GM21786 (cell line): ENCODE results near the gene CARNS1.
"Not testable (repeated sequence)": the region's sequence is repeated elsewhere in the genome, so short reads cannot be mapped to it uniquely, and the experiment has no call there.

Experiments
- ATAC-seq: cut with Tn5 transposase; IDR thresholded peaks from one replicate; pipeline ENCODE4 v1.9.1; 2021; ENCODE audit not compliant: unreplicated experiment

CARNS1 gene

GRCh38 chr11:67395555-67396258 lies 19.8 kb upstream of the CARNS1 start:
- ATAC-seq, result no peak

GRCh38 chr11:67396259-67396581 lies 19.3 kb upstream of the CARNS1 start:
- no peak for ATAC-seq

DNA sequence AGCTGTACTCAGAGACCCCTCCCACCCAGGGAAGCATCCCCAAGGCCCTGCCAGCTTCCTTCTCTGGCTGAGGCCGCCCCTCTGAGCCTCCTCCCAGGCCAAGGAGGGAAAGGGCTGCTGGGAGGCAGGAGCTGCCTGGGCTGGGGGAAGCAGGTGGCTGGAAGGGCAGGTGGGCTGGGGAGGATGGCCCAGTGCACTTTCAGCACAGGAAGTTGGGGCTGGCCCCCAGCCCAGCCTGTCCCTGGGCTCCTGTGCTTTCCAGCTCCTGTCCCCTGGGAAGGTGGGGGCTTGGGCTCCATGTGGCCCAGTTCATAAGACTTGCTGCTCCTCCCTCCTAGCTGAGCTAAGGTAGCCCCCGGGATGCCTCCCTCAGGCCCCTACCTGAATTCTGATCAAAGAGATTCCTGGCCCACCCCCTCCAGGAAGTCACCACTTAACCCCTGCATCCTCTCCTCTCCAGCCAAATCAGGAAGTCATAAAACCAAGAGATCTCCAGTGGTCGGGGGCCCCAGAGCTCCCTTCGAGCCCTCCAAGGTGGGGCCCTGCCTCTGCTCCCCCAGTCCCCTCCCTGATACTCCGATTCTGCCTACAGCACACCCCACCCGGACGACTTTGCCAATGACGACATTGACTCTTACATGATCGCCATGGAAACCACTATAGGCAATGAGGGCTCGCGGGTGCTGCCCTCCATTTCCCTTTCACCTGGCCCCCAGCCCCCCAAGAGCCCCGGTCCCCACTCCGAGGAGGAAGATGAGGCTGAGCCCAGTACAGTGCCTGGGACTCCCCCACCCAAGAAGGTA lies 18.7 kb upstream of the CARNS1 start:
- ATAC-seq, result no peak

DNA sequence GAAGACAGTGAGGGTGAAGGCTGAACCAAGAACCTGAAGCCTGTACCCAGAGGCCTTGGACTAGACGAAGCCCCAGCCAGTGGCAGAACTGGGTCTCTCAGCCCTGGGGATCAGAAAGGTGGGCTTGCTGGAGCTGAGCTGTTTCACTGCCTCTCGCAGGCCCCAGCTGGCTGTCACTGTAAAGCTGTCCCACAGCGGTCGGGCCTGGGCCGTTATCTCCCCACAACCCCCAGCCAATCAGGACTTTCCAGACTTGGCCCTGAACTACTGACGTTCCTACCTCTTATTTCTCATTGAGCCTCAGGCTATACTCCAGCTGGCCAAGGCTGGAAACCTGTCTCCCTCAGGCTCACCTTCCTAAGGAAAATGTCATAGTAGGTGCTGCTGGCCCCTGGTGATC lies 17.9 kb upstream of the CARNS1 start:
- no peak for ATAC-seq

DNA sequence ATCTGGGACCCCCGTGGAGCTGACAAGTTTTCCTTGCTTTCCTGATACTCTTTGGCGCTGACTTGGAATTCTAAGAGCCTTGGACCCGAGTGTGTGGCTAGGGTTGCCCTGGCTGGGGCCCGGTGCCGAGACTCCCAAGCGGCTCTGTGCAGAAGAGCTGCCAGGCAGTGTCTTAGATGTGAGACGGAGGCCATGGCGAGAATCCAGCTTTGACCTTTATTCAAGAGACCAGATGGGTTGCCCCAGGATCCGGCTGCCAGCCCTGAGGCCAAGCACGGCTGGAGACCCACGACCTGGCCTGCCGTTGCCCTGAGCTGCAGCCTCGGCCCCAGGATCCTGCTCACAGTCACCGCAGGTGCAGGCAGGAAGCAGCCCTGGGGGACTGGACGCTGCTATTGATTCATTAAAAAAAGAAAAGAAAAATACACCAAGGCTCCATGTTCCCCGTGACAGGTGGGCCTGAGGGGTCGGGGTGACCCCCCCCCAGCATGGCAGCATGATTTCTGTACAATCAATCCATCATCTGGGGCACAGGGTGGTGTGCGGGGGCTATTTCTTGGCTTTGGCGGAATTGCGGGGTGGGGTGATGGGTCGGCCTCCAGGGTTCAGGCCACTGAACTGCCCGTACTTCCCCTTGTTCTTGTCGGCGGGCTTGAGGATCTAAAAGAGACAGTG lies 17.4 kb upstream of the CARNS1 start:
- no peak for ATAC-seq

DNA sequence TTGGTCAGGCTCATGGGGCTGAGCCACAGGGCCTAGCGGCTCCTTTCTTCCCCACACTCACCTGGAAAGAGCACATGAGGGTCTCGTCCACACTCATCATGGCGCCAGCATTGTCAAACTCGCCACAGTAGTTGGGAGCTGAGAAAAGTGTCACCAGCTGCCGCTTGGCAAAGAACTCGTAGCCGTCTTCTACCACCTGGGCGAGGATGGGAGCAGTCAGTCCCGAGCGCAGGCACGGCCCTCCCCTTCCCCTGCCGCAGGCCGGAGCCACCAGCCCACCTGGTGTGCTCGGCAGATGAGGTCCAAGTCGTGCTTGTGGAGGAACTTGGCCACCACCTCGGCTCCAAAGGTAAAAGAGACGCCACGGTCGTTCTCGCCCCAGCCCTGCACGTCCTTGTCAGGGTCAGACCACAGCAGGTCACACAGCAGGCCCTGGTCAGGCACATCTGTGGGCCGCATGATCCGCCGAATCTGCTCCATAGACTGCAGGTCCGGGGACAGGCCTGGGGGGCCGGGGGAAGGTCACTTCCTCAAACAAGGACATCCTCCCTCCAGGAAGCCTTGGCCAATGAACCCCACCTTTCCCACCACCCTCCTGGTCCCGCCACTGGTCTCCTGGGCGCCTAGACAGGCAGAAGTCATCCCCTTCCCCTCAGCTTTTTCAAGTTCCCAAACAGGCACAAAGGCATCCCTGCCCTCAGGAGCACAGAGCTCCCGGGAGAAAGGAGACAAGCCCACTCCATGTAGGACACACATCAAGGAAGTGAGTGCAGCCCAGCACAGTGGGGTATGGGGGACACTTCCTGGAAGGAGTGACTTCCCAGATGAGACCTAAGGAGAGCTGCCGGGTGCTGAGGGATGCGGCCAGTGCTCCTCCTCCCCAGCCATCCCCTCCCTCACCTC lies 16.6 kb upstream of the CARNS1 start:
- no peak for ATAC-seq

DNA sequence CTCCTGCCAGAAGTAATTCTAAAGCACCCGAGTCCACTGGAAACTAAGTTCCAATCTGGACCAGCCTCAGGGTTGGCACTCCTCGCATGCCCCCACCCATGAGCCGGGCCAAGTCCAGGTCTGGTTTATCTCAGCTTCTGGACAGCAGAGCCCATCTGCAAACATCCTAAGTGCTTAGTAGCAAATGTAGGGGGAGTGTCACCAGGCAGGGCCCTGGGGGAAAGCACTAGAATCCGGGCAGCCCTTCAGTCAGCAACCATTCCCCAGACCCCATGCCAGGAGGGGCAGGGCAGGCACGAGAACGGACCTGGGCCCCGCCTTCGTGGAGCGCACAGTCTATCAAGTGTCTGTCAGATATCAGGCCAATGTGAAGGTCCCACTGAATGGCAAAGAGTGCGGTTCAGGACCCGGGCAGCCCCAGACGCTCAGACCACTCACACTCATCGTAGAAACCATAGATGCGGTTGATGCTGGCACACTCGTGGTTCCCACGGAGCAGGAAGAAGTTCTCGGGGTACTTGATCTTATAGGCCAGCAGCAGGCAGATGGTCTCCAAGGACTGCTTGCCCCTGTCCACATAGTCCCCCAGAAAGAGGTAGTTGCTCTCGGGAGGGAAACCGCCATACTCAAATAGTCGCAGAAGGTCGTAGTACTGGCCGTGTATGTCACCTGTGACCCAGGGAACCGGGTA lies 15.1 kb upstream of the CARNS1 start:
- no peak for ATAC-seq

DNA sequence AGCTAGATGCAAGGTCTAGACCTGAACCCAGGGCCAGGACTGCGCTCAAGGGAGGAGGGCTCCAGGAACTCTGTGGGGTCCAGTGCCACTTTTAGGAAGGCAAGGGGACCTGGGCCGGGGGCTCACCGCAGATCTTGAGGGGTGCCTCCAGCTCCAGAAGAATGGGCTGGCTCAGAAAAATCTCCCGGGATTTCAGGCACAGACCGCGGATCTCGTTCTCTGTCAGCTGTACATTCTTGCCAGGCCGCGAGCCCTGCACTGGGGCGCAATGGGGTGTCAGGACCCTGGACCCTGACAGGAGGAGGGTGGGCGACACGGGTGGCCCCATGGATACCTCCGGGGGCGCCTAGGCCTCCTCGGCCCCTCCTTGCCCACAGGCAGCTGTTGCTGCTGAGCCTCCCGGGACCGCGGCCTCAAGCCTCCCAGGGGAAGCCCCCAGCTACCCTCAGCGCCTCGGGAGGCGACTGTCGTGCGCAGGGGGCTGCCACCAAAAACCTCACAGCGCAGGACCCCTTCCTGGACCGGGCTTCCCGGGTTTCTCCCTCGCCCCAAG lies 14.5 kb upstream of the CARNS1 start:
- peak; percentile 16 for ATAC-seq

DNA sequence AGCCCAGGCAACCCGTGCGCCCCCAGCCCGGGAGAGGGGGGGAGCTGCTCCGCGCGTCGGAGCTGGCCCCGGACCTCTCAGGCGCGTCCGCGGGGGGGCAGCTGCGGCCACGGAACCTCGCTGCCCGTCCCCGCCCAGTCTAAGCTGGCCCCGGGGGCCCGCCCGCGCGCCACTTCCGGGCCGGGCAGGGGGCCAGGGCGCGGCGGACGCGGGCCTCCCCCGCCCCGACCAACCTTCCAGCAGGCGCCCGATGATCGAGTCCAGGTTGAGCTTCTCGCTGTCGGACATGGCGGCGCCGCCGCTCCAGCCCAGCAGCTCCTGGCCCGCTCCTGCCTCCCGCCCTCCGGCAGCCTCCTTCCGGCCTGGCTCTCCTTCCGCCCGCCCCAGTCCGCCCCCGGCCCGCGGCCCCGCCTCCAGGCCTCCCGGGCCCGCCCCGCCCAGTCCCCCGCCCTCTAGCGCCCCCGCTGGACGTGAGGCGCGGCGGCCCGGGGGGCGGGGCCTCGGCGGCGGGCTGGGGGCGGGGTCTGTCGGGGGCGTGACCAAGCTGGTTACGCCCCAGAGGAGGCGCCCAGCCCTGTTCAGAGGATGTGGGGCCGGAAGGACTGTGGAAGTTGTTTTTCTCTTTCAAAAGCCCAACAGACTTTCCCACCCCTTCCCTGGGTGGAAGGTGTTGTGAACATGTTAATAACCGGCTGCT lies 13.8 kb upstream of the CARNS1 start, which contains the start of gene PPP1CA:
Gene PPP1CA (minus strand): TSS at position 364 of the 697 bp plus-strand sequence. CDS start 76 bp downstream, at position 288.
- peak; percentile 52 for ATAC-seq

- not testable (repeated sequence) for ATAC-seq
Observed at GRCh38 chr11:67402192-67402839, 13.2 kb upstream of the CARNS1 start.

DNA sequence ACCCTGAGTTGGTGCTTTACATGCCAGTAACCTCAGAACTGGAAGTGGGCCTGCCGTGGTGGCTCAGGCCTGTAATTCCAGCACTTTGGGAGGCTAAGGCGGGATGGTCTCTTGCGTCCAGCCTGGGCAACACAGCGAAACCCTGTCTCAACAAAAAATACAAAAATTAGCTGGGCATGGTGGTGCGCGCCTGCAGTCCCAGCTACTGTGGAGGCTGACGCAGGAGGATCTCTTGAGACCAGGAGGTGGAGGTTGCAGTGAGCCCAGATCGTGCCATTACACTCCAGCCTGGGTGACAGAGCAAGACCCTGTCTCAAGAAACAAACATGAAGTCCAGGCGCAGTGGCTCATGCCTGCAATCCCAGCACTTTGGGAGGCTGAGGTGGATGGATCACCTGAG lies 12.4 kb upstream of the CARNS1 start:
- ATAC-seq, result not testable (repeated sequence)

- ATAC-seq, result no peak
Observed at GRCh38 chr11:67404515-67405195, 10.8 kb upstream of the CARNS1 start.

- ATAC-seq, result no peak
Observed at GRCh38 chr11:67405196-67405567, 10.3 kb upstream of the CARNS1 start.

DNA sequence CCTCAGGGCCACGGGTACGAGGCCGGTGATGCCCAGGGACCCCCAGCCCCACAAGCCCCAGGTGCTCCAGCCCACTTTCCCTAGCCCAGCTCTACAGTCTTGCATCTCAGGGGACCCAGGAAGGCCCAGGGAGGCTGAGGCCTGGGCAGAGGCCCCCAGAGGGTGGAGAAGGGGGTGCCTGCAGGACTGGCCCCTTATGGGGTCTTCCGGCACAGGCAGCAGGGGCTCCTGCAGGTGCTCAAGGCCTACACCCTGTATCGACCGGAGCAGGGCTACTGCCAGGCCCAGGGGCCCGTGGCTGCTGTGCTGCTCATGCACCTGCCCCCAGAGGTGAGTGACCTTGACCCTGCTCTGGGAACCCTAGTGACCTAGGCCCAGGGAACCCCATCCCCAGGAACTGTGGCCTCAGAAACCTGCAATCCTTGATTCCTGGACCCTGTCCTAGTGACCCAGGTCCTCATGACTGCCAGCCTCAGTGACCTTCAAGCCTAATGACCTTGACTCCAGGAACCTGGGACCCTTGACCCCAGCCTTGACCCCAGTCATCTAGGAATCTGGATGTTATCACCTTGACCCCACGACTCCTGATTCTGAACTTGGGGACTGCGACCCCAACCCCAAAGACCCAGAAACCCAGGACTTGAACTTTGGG lies 9.7 kb upstream of the CARNS1 start:
- no peak for ATAC-seq

GRCh38 chr11:67406420-67406968 lies 9.0 kb upstream of the CARNS1 start:
- no peak for ATAC-seq

GRCh38 chr11:67406969-67407687 lies 8.3 kb upstream of the CARNS1 start:
- no peak for ATAC-seq

DNA sequence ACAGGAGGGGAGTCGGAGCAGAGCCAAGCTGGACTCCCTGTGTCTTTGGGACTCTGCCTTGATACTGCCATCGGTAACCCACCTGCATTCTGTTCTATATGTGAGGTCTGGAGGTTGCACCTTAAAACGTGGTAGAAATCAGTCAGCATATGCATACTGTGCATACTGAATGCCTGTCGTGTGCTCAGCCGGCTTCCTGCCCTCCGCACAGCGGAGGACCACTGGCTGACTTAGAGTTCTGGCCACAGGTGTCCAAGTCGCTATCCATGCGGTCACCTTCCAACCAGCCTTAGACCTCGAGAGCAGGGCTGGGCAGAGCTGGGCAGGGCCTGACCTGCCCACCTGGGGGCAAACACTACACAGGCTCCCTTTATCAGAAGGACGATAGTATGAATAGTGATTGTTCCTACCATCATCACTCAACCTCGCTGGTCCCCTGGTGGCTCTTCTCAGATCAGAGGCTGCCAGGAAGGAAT lies 7.8 kb upstream of the CARNS1 start:
- no peak for ATAC-seq
